ENCODE results near the gene TMPRSS15.

The TMPRSS15 gene

DNA sequence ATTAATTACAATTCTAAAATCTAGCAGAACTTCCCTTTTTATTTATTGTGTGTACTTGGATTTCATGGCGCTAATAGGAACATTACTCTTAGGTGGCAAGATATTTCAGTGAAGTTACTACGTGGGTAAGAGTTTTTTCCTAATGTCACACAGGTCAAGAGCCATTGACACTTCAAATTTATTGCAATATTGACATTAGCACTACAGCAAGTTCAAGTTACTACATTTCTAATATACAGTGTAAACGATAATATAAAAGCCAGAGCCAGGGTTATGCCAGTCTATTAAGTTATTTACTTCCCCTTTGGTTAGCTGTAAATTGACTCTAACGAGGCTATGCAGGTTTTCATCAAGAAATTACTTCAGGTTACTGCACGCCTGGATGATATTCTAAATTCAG is 129.2 kb downstream of the TMPRSS15 start (continued):
- TF ChIP-seq, protein P1, sequence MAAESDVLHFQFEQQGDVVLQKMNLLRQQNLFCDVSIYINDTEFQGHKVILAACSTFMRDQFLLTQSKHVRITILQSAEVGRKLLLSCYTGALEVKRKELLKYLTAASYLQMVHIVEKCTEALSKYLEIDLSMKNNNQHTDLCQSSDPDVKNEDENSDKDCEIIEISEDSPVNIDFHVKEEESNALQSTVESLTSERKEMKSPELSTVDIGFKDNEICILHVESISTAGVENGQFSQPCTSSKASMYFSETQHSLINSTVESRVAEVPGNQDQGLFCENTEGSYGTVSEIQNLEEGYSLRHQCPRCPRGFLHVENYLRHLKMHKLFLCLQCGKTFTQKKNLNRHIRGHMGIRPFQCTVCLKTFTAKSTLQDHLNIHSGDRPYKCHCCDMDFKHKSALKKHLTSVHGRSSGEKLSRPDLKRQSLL (tag by site-specific recombination; IDR thresholded peaks at IDR 0.05): no peak
- TF ChIP-seq SALL2 (tag by site-specific recombination; IDR thresholded peaks at IDR 0.05; ENCODE audit: borderline replicate concordance) (no peak), ZNF530 (tag by site-specific recombination; IDR thresholded peaks at IDR 0.05; ENCODE audit: low read depth) (no peak), ZNF24 (tag by site-specific recombination; IDR thresholded peaks at IDR 0.05) (no peak), ZNF394 (tag by site-specific recombination; IDR thresholded peaks at IDR 0.05; ENCODE audit: borderline replicate concordance) (no peak), ZNF19 (tag by site-specific recombination; IDR thresholded peaks at IDR 0.05; ENCODE audit: low read depth) (no peak), KLF7 (tag by site-specific recombination; IDR thresholded peaks at IDR 0.05; ENCODE audit: borderline replicate concordance) (no peak), ZNF214 (tag by site-specific recombination; IDR thresholded peaks at IDR 0.05; ENCODE audit: borderline replicate concordance) (no peak)
- TF ChIP-seq, protein P2, sequence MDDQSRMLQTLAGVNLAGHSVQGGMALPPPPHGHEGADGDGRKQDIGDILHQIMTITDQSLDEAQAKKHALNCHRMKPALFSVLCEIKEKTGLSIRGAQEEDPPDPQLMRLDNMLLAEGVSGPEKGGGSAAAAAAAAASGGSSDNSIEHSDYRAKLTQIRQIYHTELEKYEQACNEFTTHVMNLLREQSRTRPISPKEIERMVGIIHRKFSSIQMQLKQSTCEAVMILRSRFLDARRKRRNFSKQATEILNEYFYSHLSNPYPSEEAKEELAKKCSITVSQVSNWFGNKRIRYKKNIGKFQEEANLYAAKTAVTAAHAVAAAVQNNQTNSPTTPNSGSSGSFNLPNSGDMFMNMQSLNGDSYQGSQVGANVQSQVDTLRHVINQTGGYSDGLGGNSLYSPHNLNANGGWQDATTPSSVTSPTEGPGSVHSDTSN (CRISPR knock-in tag; IDR thresholded peaks at IDR 0.05): no peak

DNA sequence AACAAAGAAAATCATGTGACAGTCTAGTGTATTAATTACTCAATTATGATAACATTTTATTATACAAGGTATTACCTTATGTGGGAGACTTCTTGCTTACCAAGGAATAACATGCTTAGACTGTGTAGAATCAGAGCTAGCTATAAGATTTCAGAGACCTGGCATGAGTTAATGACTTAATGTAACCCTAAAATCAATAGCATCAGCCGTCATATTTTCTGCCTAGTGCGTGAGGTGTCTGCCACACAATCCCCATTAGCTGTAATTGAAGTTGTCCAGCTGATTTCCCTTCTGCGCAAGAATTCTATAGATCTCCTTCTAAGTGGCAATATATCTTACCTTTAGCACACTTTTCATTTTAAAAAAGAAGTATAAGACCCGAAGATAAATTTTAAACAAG is 130.2 kb downstream of the TMPRSS15 start:
- CTCF ChIA-PET: no interaction called here

DNA sequence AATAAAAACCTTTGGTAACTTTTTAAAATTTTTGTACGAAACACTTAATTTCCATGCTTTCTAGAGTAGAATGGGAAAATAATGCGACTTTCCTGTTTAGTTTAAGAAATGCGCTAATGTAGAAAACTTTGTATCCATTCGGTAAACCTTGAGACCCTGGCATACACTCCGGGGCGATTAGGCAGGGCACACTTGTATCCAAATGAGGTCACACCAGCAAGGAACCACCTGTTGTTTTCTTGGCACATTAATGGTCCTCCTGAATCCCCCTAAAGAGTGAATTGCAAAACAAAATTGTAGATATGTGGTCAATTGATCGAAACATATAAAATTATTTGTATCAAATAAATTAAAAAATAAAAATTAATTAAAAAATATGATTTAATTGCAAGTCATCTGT is 133.7 kb downstream of the TMPRSS15 start:
- ChIA-PET POLR2A (no interaction called here), CTCF (no interaction called here)
- no peak overlapping the region for H3K27ac ChIP-seq (ENCODE audit: extremely low read depth, low read depth, low read length)
- no peaks in the 10 kb centered on the region for H3K36me3 ChIP-seq (ENCODE audit: control insufficient read depth in 2 of 2, insufficient read depth in 1 of 2, low read length in 2 of 2)
- H3K4me1 ChIP-seq (ENCODE audit: control insufficient read depth, insufficient read depth, low read length): no peaks in the 10 kb centered on the region
- no peaks in the 10 kb centered on the region for H3K9me3 ChIP-seq (ENCODE audit: control insufficient read depth, insufficient read depth, low read depth, low read length)
- H3K4me3 ChIP-seq (ENCODE audit: low read depth, low read length): no peak overlapping the region
- no peak for TF ChIP-seq FEZF1 (tag by site-specific recombination; IDR thresholded peaks at IDR 0.05)
- no peak for TF ChIP-seq ZNF776 (tag by site-specific recombination; IDR thresholded peaks at IDR 0.05; ENCODE audit: borderline replicate concordance)
- no peak for TF ChIP-seq ZNF292 (tag by site-specific recombination; IDR thresholded peaks at IDR 0.05; ENCODE audit: borderline replicate concordance, low read depth)
- no peak for TF ChIP-seq KLF9 (tag by site-specific recombination; IDR thresholded peaks at IDR 0.05; ENCODE audit: low read depth)
- no peak for TF ChIP-seq ZNF843 (tag by site-specific recombination; IDR thresholded peaks at IDR 0.05)
- TF ChIP-seq, protein P2 (CRISPR knock-in tag; IDR thresholded peaks at IDR 0.05): no peak
- TF ChIP-seq, protein P3, sequence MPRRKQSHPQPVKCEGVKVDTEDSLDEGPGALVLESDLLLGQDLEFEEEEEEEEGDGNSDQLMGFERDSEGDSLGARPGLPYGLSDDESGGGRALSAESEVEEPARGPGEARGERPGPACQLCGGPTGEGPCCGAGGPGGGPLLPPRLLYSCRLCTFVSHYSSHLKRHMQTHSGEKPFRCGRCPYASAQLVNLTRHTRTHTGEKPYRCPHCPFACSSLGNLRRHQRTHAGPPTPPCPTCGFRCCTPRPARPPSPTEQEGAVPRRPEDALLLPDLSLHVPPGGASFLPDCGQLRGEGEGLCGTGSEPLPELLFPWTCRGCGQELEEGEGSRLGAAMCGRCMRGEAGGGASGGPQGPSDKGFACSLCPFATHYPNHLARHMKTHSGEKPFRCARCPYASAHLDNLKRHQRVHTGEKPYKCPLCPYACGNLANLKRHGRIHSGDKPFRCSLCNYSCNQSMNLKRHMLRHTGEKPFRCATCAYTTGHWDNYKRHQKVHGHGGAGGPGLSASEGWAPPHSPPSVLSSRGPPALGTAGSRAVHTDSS (tag by site-specific recombination; IDR thresholded peaks at IDR 0.05): no peak
- TF ChIP-seq HOXD13 (CRISPR knock-in tag; IDR thresholded peaks at IDR 0.05; ENCODE audit: borderline replicate concordance): no peak
- TF ChIP-seq ZNF214 (tag by site-specific recombination; IDR thresholded peaks at IDR 0.05; ENCODE audit: borderline replicate concordance): no peak
- no peak for TF ChIP-seq PRDM1 (tag by site-specific recombination; IDR thresholded peaks at IDR 0.05)
- no peak for TF ChIP-seq ZNF48 (tag by site-specific recombination; IDR thresholded peaks at IDR 0.05)
- TF ChIP-seq ZBTB7A (tag by site-specific recombination; IDR thresholded peaks at IDR 0.05; ENCODE audit: low read depth): no peak
- no peak for TF ChIP-seq GLIS1 (tag by site-specific recombination; IDR thresholded peaks at IDR 0.05)
- no peak for TF ChIP-seq GFI1B (tag by site-specific recombination; IDR thresholded peaks at IDR 0.05)

More for the DNA sequence above, 130.2 kb downstream of the TMPRSS15 start:
- POLR2A ChIA-PET: no interaction called here
- H3K4me1 ChIP-seq (ENCODE audit: control insufficient read depth, insufficient read depth, low read length): no peaks in the 10 kb centered on the region
- no peak overlapping the region for H3K27ac ChIP-seq (ENCODE audit: extremely low read depth, low read depth, low read length)
- H3K9me3 ChIP-seq (ENCODE audit: control insufficient read depth, insufficient read depth, low read depth, low read length): no peaks in the 10 kb centered on the region
- no peaks in the 10 kb centered on the region for H3K36me3 ChIP-seq (ENCODE audit: control insufficient read depth in 2 of 2, insufficient read depth in 1 of 2, low read length in 2 of 2)
- TF ChIP-seq ZNF521 (tag by site-specific recombination; IDR thresholded peaks at IDR 0.05): no peak
- TF ChIP-seq MZF1 (tag by site-specific recombination; IDR thresholded peaks at IDR 0.05; ENCODE audit: borderline replicate concordance): no peak
- TF ChIP-seq ZNF654 (tag by site-specific recombination; IDR thresholded peaks at IDR 0.05; ENCODE audit: low read depth): no peak
- TF ChIP-seq, protein P4, sequence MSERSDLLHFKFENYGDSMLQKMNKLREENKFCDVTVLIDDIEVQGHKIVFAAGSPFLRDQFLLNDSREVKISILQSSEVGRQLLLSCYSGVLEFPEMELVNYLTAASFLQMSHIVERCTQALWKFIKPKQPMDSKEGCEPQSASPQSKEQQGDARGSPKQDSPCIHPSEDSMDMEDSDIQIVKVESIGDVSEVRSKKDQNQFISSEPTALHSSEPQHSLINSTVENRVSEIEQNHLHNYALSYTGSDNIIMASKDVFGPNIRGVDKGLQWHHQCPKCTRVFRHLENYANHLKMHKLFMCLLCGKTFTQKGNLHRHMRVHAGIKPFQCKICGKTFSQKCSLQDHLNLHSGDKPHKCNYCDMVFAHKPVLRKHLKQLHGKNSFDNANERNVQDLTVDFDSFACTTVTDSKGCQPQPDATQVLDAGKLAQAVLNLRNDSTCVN (tag by site-specific recombination; optimal IDR thresholded peaks at IDR 0.05): no peak
- no peak for TF ChIP-seq ZNF16 (tag by site-specific recombination; IDR thresholded peaks at IDR 0.05; ENCODE audit: low read depth)
- no peak for TF ChIP-seq SP2 (tag by site-specific recombination; IDR thresholded peaks at IDR 0.05)
- TF ChIP-seq ZNF174 (tag by site-specific recombination; IDR thresholded peaks at IDR 0.05): no peak
- TF ChIP-seq, protein P5, sequence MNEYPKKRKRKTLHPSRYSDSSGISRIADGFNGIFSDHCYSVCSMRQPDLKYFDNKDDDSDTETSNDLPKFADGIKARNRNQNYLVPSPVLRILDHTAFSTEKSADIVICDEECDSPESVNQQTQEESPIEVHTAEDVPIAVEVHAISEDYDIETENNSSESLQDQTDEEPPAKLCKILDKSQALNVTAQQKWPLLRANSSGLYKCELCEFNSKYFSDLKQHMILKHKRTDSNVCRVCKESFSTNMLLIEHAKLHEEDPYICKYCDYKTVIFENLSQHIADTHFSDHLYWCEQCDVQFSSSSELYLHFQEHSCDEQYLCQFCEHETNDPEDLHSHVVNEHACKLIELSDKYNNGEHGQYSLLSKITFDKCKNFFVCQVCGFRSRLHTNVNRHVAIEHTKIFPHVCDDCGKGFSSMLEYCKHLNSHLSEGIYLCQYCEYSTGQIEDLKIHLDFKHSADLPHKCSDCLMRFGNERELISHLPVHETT (tag by site-specific recombination; IDR thresholded peaks at IDR 0.05): no peak
- no peak for TF ChIP-seq ZNF514 (tag by site-specific recombination; IDR thresholded peaks at IDR 0.05)
- no peak for TF ChIP-seq PRDM1 (tag by site-specific recombination; IDR thresholded peaks at IDR 0.05)
- H3K4me3 ChIP-seq (ENCODE audit: low read depth, low read length): no peak overlapping the region
